Measurements from ENCODE around the gene TNIK. TPM values are rescaled to one million over a fixed set of nuclear protein-coding genes. Genes with fewer than 3 reads are reported as not detected.

The TNIK gene
- total RNA-seq, 1 donor = 49.8 TPM

GRCh38 chr3:171218069-171218468, 242.1 kb downstream of the TNIK start:
- Histone ChIP-seq H3K4me3 (ENCODE audit: low read length) (no peak overlapping the region), H3K27me3 (ENCODE audit: insufficient read depth, low read length) (no peaks in the 10 kb centered on the region), H3K4me1 (ENCODE audit: insufficient read depth, low read length) (no peaks in the 10 kb centered on the region), H3K9me3 (ENCODE audit: low read depth, low read length) (no peaks in the 10 kb centered on the region)

- Histone ChIP-seq H3K27me3 (ENCODE audit: insufficient read depth, low read length) (no peaks in the 10 kb centered on the region), H3K9me3 (ENCODE audit: low read depth, low read length) (no peaks in the 10 kb centered on the region)
Observed at GRCh38 chr3:171213907-171214306, 246.3 kb downstream of the TNIK start.

GRCh38 chr3:171213178-171213577, 247.0 kb downstream of the TNIK start:
- Histone ChIP-seq H3K4me3 (ENCODE audit: low read length) (no peak overlapping the region), H3K4me1 (ENCODE audit: insufficient read depth, low read length) (no peaks in the 10 kb centered on the region), H3K27me3 (ENCODE audit: insufficient read depth, low read length) (no peaks in the 10 kb centered on the region), H3K9me3 (ENCODE audit: low read depth, low read length) (no peaks in the 10 kb centered on the region)

More at GRCh38 chr3:171213907-171214306, 246.3 kb downstream of the TNIK start:
- no peak overlapping the region for H3K4me3 ChIP-seq (ENCODE audit: low read length)
- no peaks in the 10 kb centered on the region for H3K4me1 ChIP-seq (ENCODE audit: insufficient read depth, low read length)

GRCh38 chr3:171212648-171213047, 247.6 kb downstream of the TNIK start:
- H3K27me3 ChIP-seq (ENCODE audit: insufficient read depth, low read length) = no peaks in the 10 kb centered on the region
- H3K4me3 ChIP-seq (ENCODE audit: low read length) = no peak overlapping the region
- H3K4me1 ChIP-seq (ENCODE audit: insufficient read depth, low read length) = no peaks in the 10 kb centered on the region

DNA sequence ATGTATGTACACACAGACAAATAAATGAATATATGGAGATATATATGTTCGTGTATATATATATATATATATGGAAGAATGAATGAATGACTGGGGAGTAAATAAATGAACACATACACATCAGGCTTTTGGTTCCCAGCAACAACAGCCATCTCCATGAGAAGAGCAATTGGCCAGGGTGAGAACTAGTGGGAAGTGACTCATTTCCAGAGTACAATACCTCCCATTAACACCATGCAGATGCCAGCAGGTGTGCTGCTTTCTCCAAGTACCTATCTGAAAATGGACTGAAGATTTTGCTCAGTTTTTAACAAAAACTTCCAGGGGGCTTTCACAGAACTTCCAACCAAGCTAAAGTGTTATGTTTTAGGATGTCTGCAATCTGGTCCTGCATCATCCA, 253.9 kb downstream of the TNIK start:
- no peaks in the 10 kb centered on the region for H3K27me3 ChIP-seq (ENCODE audit: insufficient read depth, low read length)
- no peaks in the 10 kb centered on the region for H3K9me3 ChIP-seq (ENCODE audit: low read depth, low read length)
- no peak overlapping the region for H3K4me3 ChIP-seq (ENCODE audit: low read length)
- no peaks in the 10 kb centered on the region for H3K4me1 ChIP-seq (ENCODE audit: insufficient read depth, low read length)

More at GRCh38 chr3:171212648-171213047, 247.6 kb downstream of the TNIK start:
- no peaks in the 10 kb centered on the region for H3K9me3 ChIP-seq (ENCODE audit: low read depth, low read length)

- H3K9me3 ChIP-seq (ENCODE audit: low read depth, low read length) = no peaks in the 10 kb centered on the region
- no peaks in the 10 kb centered on the region for H3K27me3 ChIP-seq (ENCODE audit: insufficient read depth, low read length)
- H3K4me1 ChIP-seq (ENCODE audit: insufficient read depth, low read length) = no peaks in the 10 kb centered on the region
- no peak overlapping the region for H3K4me3 ChIP-seq (ENCODE audit: low read length)
Observed at GRCh38 chr3:171204942-171205341, 255.3 kb downstream of the TNIK start.

DNA sequence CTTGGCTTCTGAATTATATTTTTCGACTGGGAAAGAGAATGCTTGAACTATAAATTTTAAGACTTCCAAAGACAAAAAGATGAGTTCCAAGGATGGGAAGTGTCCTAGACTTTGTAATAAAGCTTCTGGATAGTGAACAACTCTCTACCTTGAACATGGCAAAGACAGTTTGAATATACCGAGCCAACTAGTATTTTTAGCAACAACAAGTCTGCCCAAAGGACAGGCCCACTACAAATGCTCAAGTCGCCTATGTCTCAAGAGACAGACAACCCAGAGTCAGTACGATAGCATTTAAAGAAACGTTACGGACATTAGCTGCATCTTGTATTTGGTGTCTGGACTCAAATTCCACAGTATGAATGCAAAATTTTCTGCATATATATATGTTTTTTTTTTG, 258.4 kb downstream of the TNIK start:
- Histone ChIP-seq H3K27me3 (ENCODE audit: insufficient read depth, low read length) (no peaks in the 10 kb centered on the region), H3K4me1 (ENCODE audit: insufficient read depth, low read length) (no peaks in the 10 kb centered on the region), H3K4me3 (ENCODE audit: low read length) (no peak overlapping the region), H3K9me3 (ENCODE audit: low read depth, low read length) (no peaks in the 10 kb centered on the region)

DNA sequence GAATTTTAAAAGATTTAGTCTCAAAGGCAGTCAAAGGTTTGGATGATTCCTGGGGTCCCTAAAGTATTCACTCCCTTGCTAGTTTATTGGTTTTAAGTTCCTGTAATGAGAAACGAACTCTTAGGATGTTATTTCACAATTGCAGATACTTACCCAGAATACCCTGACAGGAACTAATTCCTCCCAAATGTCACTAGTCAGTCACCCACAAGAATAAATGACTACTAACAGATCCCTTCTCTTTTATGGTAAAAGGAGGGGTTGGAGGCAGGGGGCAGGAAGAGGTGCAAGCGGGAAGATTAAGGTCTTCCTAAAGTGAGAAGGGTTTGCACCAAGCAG, 259.5 kb downstream of the TNIK start:
- no peaks in the 10 kb centered on the region for H3K4me1 ChIP-seq (ENCODE audit: insufficient read depth, low read length)
- no peak overlapping the region for H3K4me3 ChIP-seq (ENCODE audit: low read length)
- H3K27me3 ChIP-seq (ENCODE audit: insufficient read depth, low read length) = no peaks in the 10 kb centered on the region
- no peaks in the 10 kb centered on the region for H3K9me3 ChIP-seq (ENCODE audit: low read depth, low read length)

GRCh38 chr3:171200052-171200749, 260.0 kb downstream of the TNIK start:
- Histone ChIP-seq H3K4me3 (ENCODE audit: low read length) (no peak overlapping the region), H3K4me1 (ENCODE audit: insufficient read depth, low read length) (no peaks in the 10 kb centered on the region), H3K9me3 (ENCODE audit: low read depth, low read length) (no peaks in the 10 kb centered on the region), H3K27me3 (ENCODE audit: insufficient read depth, low read length) (no peaks in the 10 kb centered on the region)

GRCh38 chr3:171199473-171199829, 260.8 kb downstream of the TNIK start:
- no peaks in the 10 kb centered on the region for H3K27me3 ChIP-seq (ENCODE audit: insufficient read depth, low read length)
- H3K4me3 ChIP-seq (ENCODE audit: low read length) = no peak overlapping the region
- no peaks in the 10 kb centered on the region for H3K4me1 ChIP-seq (ENCODE audit: insufficient read depth, low read length)
- H3K9me3 ChIP-seq (ENCODE audit: low read depth, low read length) = no peaks in the 10 kb centered on the region

GRCh38 chr3:171198781-171199472, 261.3 kb downstream of the TNIK start:
- Histone ChIP-seq H3K27me3 (ENCODE audit: insufficient read depth, low read length) (no peaks in the 10 kb centered on the region), H3K4me1 (ENCODE audit: insufficient read depth, low read length) (no peaks in the 10 kb centered on the region), H3K9me3 (ENCODE audit: low read depth, low read length) (no peaks in the 10 kb centered on the region), H3K4me3 (ENCODE audit: low read length) (no peak overlapping the region)

DNA sequence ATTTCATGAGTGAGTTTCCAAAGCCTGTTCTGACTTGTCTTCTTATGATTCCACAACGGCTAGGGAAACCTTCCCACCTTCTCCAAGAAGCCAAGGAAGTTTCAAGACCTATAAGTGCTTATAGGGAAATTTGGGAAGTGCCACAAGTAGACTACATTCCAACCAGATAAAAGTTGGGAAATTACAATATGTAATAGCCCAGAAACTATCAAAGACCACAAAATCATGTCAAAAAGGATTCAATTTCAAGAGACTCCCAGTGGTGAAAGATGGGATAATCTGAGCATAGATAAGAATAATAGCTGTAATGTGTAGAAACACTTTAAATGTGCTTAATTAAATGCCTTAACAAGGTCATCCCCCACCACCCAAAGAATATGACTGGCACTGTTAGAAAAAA, 264.5 kb downstream of the TNIK start:
- Histone ChIP-seq H3K9me3 (ENCODE audit: low read depth, low read length) (no peaks in the 10 kb centered on the region), H3K4me1 (ENCODE audit: insufficient read depth, low read length) (no peaks in the 10 kb centered on the region), H3K4me3 (ENCODE audit: low read length) (no peak overlapping the region)

DNA sequence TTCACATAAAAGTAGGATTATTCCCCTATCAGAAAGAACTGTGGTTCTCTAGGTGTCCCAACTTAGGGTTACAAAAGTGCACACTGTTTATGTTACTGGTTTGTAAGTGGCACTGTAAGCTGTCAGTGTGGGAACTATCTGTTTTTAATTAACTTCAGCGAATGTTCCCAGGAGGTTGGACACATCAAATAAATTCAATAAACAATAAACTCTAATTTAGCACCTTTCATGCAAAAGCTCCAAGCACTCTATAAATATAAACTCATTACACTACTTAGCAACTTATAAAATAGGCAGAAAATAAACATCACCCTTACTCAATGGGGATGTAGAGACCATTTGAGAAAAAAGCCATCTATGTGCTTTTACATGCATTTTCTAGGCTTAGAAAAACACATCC, 265.2 kb downstream of the TNIK start:
- H3K9me3 ChIP-seq (ENCODE audit: low read depth, low read length) = no peaks in the 10 kb centered on the region
- H3K4me3 ChIP-seq (ENCODE audit: low read length) = no peak overlapping the region
- H3K4me1 ChIP-seq (ENCODE audit: insufficient read depth, low read length) = no peaks in the 10 kb centered on the region
- H3K27me3 ChIP-seq (ENCODE audit: insufficient read depth, low read length) = no peaks in the 10 kb centered on the region

More for the DNA sequence above, 264.5 kb downstream of the TNIK start:
- no peaks in the 10 kb centered on the region for H3K27me3 ChIP-seq (ENCODE audit: insufficient read depth, low read length)

- Histone ChIP-seq H3K27me3 (ENCODE audit: insufficient read depth, low read length) (no peaks in the 10 kb centered on the region), H3K9me3 (ENCODE audit: low read depth, low read length) (no peaks in the 10 kb centered on the region), H3K4me3 (ENCODE audit: low read length) (no peak overlapping the region), H3K4me1 (ENCODE audit: insufficient read depth, low read length) (no peaks in the 10 kb centered on the region)
Observed at GRCh38 chr3:171193693-171194092, 266.5 kb downstream of the TNIK start.

GRCh38 chr3:171192176-171192854, 267.9 kb downstream of the TNIK start:
- H3K9me3 ChIP-seq (ENCODE audit: low read depth, low read length) = no peaks in the 10 kb centered on the region
- H3K27me3 ChIP-seq (ENCODE audit: insufficient read depth, low read length) = no peaks in the 10 kb centered on the region
- no peaks in the 10 kb centered on the region for H3K4me1 ChIP-seq (ENCODE audit: insufficient read depth, low read length)
- H3K4me3 ChIP-seq (ENCODE audit: low read length) = no peak overlapping the region

Data from mononuclear cell (primary cell).